K562 (cell line): ENCODE data around the gene GAMT. TPM values are rescaled to one million over a fixed set of nuclear protein-coding genes. Genes with fewer than 3 reads are reported as not detected.

Experiments
- CCNT2 ChIP-seq: IDR thresholded peaks from 2 replicates; pipeline ENCODE4 v1.6.1; 2011; ENCODE audit warnings: borderline replicate concordance, low read depth, mild to moderate bottlenecking, moderate library complexity, mixed read lengths, low read length; ENCODE audit not compliant: insufficient read length; ENCODE audit errors: extremely low read depth
- HNRNPLL ChIP-seq: fragments of 200-400 bp; formaldehyde crosslinking; IDR thresholded peaks from 2 replicates; pipeline ENCODE4 v1.6.1; 2017; ENCODE audit warnings: low read length, low read depth, mild to moderate bottlenecking; ENCODE audit not compliant: poor library complexity, severe bottlenecking
- KDM5B ChIP-seq: fragments of 200-600 bp; sonication (generic); IDR thresholded peaks from 2 replicates; pipeline ENCODE4 v1.6.1; 2012; ENCODE audit warnings: low read depth, mild to moderate bottlenecking, moderate library complexity, low read length, control low read depth, inconsistent platforms; ENCODE audit not compliant: insufficient replicate concordance
- NONO ChIP-seq, 2 experiments: fragments of 200-400 bp in 1 of 2; fragments of 450-650 bp in 1 of 2; formaldehyde crosslinking in 1 of 2; IDR thresholded peaks; 2 replicates each; pipeline ENCODE4 v1.6.1; 2017; ENCODE audit warnings: low read depth in 2 of 2, mild to moderate bottlenecking in 2 of 2, moderate library complexity in 2 of 2, low read length in 1 of 2
- NRF1 ChIP-seq, 2 experiments: fragments of 450-650 bp; IDR thresholded peaks in 1 of 2; conservative IDR thresholded peaks in 1 of 2; 2 replicates each; pipeline ENCODE4 v1.6.1; 2014; ENCODE audit warnings: mild to moderate bottlenecking in 2 of 2
- RCOR1 ChIP-seq, 2 experiments: IDR thresholded peaks; 2 replicates each; pipeline ENCODE4 v1.6.1; 2012; ENCODE audit warnings: low read depth in 2 of 2, low read length in 2 of 2, borderline replicate concordance in 1 of 2, improper control_type of control experiment in 1 of 2
- SOX6 ChIP-seq: fragments of 450-650 bp; IDR thresholded peaks from 2 replicates; pipeline ENCODE4 v1.6.1; 2014; ENCODE audit warnings: mild to moderate bottlenecking
- SRSF9 ChIP-seq: fragments of 200-400 bp; formaldehyde crosslinking; IDR thresholded peaks from 2 replicates; pipeline ENCODE4 v1.6.1; 2017; ENCODE audit warnings: low read depth, low read length, borderline replicate concordance
- TARDBP ChIP-seq: fragments of 450-650 bp; IDR thresholded peaks from 2 replicates; pipeline ENCODE4 v1.6.1; 2016
- ZBTB40 ChIP-seq, 2 experiments: fragments of 450-650 bp in 1 of 2; sonication (generic) in 1 of 2; formaldehyde crosslinking in 1 of 2; IDR thresholded peaks; 2 replicates each; pipeline versions ENCODE4 v1.7.1 to v1.9.0; 2016 to 2022; ENCODE audit warnings: inconsistent platforms in 1 of 2, mild to moderate bottlenecking in 1 of 2, missing genetic modification reagents in 1 of 2
- ZBTB9 ChIP-seq: fragments of 450-650 bp; formaldehyde crosslinking; IDR thresholded peaks from 2 replicates; pipeline ENCODE4 v1.4.0; 2020; ENCODE audit warnings: mild to moderate bottlenecking, moderate library complexity
- ZFP30 ChIP-seq: fragments of 250-450 bp; sonication (Bioruptor Pico); IDR thresholded peaks from 2 replicates; pipeline ENCODE4 v1.8.0; 2022; ENCODE audit warnings: moderate library complexity, mild to moderate bottlenecking, inconsistent platforms, borderline replicate concordance
- ZNF24 ChIP-seq: fragments of 450-650 bp; IDR thresholded peaks from 2 replicates; pipeline ENCODE4 v1.6.1; 2016
- ZNF57 ChIP-seq: fragments of 450-650 bp; formaldehyde crosslinking; IDR thresholded peaks from 2 replicates; pipeline ENCODE4 v1.4.0; 2020; ENCODE audit warnings: mild to moderate bottlenecking, moderate library complexity
- ZNF764 ChIP-seq: fragments of 250-450 bp; sonication (Bioruptor Pico); IDR thresholded peaks from 2 replicates; pipeline ENCODE4 v1.4.0; 2020; ENCODE audit warnings: low read depth, mild to moderate bottlenecking, moderate library complexity
- polyA plus RNA-seq, 8 experiments: library from polyadenylated mRNA; depleted of rRNA in 4 of 8; stranded (reverse) in 5 of 8; unstranded in 3 of 8; fragments of >200 nt; fragmentation: Nextera tagmentation in 2 of 8; fragmentation: Illumina TruSeq in 1 of 8; extraction: Ambion mirVana in 2 of 8; extraction: Trizol in 1 of 8; gene quantifications; 2 replicates each; pipeline versions ENCODE4 v1.2.1 to v1.2.3, GENCODE V29; 2011 to 2014; ENCODE audit warnings: inconsistent platforms in 1 of 8, missing spikeins in 1 of 8
- total RNA-seq, 7 experiments: library from RNA; depleted of rRNA in 6 of 7; stranded (reverse); fragments of >200 nt in 6 of 7; fragmentation: Illumina TruSeq in 2 of 7; extraction: Trizol in 2 of 7; gene quantifications; 2 replicates each; pipeline versions ENCODE4 v1.2.1 to v1.2.3, GENCODE V29; 2011 to 2021; ENCODE audit warnings: low replicate concordance in 1 of 7

GAMT gene
- total and polyA plus RNA-seq, 9 of the 15 experiments (the other 6 are each of a cell fraction or from before 2014, with no cell fraction given), result 1.3 to 35.3 (median 27.2) TPM

- TF ChIP-seq KDM5B, result peak; percentile 68
- peak; percentile 68 for TF ChIP-seq CCNT2
- peak; percentile 60 to 69; a peak in 3 of 4 replicates for TF ChIP-seq NRF1 (conservative IDR thresholded peaks at IDR 0.05 in 1 of 2, IDR thresholded peaks at IDR 0.05 in 1 of 2)
- no peak for TF ChIP-seq TARDBP
- TF ChIP-seq HNRNPLL, result no peak
- no peak for TF ChIP-seq ZNF764 (CRISPR knock-in tag)
- no peak; the same call in 1 of the 2 replicates for TF ChIP-seq ZBTB40 (IDR thresholded peaks at IDR 0.05)
- TF ChIP-seq ZBTB40 (CRISPR knock-in tag; IDR thresholded peaks at IDR 0.05), result no peak
- no peak for TF ChIP-seq ZNF24
- TF ChIP-seq SRSF9, result no peak
- TF ChIP-seq NONO (IDR thresholded peaks at IDR 0.05; ENCODE audit: low read depth in 2 of 2, low read length in 1 of 2), result peak in 1 of 2 experiments; percentile 64; a peak in 1 of 4 replicates
- TF ChIP-seq ZNF57 (CRISPR knock-in tag), result no peak
- TF ChIP-seq SOX6, result no peak
- TF ChIP-seq ZBTB9, result peak; percentile 17; the same call in 1 of the 2 replicates
- no peak for TF ChIP-seq ZFP30 (CRISPR knock-in tag)
- no peak for TF ChIP-seq RCOR1 (IDR thresholded peaks at IDR 0.05; ENCODE audit: borderline replicate concordance in 1 of 2, low read depth in 2 of 2, low read length in 2 of 2)
Observed at GRCh38 chr19:1401138-1401888, at the start of gene GAMT (continued).
